ENCODE measurements around the gene HK2.
"Not testable (repeated sequence)": the region's sequence is repeated elsewhere in the genome, so short reads cannot be mapped to it uniquely, and the experiment has no call there.

Gene HK2

GRCh38 chr2:74855114-74855707 is 21.3 kb downstream of the HK2 start:
- H3K4me3 ChIP-seq (ENCODE audit: low read length); H3K9me3 ChIP-seq (ENCODE audit: control insufficient read depth, low read length); H3K36me3 ChIP-seq (ENCODE audit: control insufficient read depth, insufficient read depth, low read length); H3K27me3 ChIP-seq (ENCODE audit: control insufficient read depth, insufficient read depth, low read length); H3K9ac ChIP-seq (ENCODE audit: low read length): not testable (repeated sequence)
- peaks cover 50% of the 10 kb centered on the region for H3K4me1 ChIP-seq (ENCODE audit: control insufficient read depth, insufficient read depth, low read length)

GRCh38 chr2:74856004-74856578 is 22.2 kb downstream of the HK2 start:
- Histone ChIP-seq H3K4me3 (ENCODE audit: low read length) (no peak overlapping the region), H3K4me1 (ENCODE audit: control insufficient read depth, insufficient read depth, low read length) (peaks cover 45% of the 10 kb centered on the region), H3K9me3 (ENCODE audit: control insufficient read depth, low read length) (no peaks in the 10 kb centered on the region), H3K36me3 (ENCODE audit: control insufficient read depth, insufficient read depth, low read length) (no peaks in the 10 kb centered on the region), H3K9ac (ENCODE audit: low read length) (no peak overlapping the region), H3K27me3 (ENCODE audit: control insufficient read depth, insufficient read depth, low read length) (no peaks in the 10 kb centered on the region)

GRCh38 chr2:74856599-74856998 is 22.7 kb downstream of the HK2 start:
- Histone ChIP-seq H3K4me1 (ENCODE audit: control insufficient read depth, insufficient read depth, low read length) (peaks cover 41% of the 10 kb centered on the region), H3K27me3 (ENCODE audit: control insufficient read depth, insufficient read depth, low read length) (no peaks in the 10 kb centered on the region), H3K36me3 (ENCODE audit: control insufficient read depth, insufficient read depth, low read length) (no peaks in the 10 kb centered on the region), H3K9me3 (ENCODE audit: control insufficient read depth, low read length) (no peaks in the 10 kb centered on the region), H3K4me3 (ENCODE audit: low read length) (no peak overlapping the region), H3K9ac (ENCODE audit: low read length) (no peak overlapping the region)

GRCh38 chr2:74857215-74857614 is 23.3 kb downstream of the HK2 start:
- Histone ChIP-seq H3K4me3 (ENCODE audit: low read length) (no peak overlapping the region), H3K36me3 (ENCODE audit: control insufficient read depth, insufficient read depth, low read length) (no peaks in the 10 kb centered on the region), H3K9me3 (ENCODE audit: control insufficient read depth, low read length) (no peaks in the 10 kb centered on the region), H3K9ac (ENCODE audit: low read length) (no peak overlapping the region), H3K4me1 (ENCODE audit: control insufficient read depth, insufficient read depth, low read length) (peaks cover 44% of the 10 kb centered on the region), H3K27me3 (ENCODE audit: control insufficient read depth, insufficient read depth, low read length) (no peaks in the 10 kb centered on the region)

GRCh38 chr2:74857725-74858124 is 23.8 kb downstream of the HK2 start:
- Histone ChIP-seq H3K9ac (ENCODE audit: low read length) (no peak overlapping the region), H3K9me3 (ENCODE audit: control insufficient read depth, low read length) (no peaks in the 10 kb centered on the region), H3K27me3 (ENCODE audit: control insufficient read depth, insufficient read depth, low read length) (no peaks in the 10 kb centered on the region), H3K36me3 (ENCODE audit: control insufficient read depth, insufficient read depth, low read length) (no peaks in the 10 kb centered on the region), H3K4me1 (ENCODE audit: control insufficient read depth, insufficient read depth, low read length) (peaks cover 48% of the 10 kb centered on the region), H3K4me3 (ENCODE audit: low read length) (no peak overlapping the region)

- Histone ChIP-seq H3K36me3 (ENCODE audit: control insufficient read depth, insufficient read depth, low read length) (no peaks in the 10 kb centered on the region), H3K9ac (ENCODE audit: low read length) (no peak overlapping the region), H3K9me3 (ENCODE audit: control insufficient read depth, low read length) (no peaks in the 10 kb centered on the region), H3K4me3 (ENCODE audit: low read length) (no peak overlapping the region), H3K27me3 (ENCODE audit: control insufficient read depth, insufficient read depth, low read length) (no peaks in the 10 kb centered on the region), H3K4me1 (ENCODE audit: control insufficient read depth, insufficient read depth, low read length) (peaks cover 48% of the 10 kb centered on the region)
These were observed 24.4 kb downstream of the HK2 start for GRCh38 chr2:74858281-74858680.

- Histone ChIP-seq H3K9ac (ENCODE audit: low read length) (no peak overlapping the region), H3K4me3 (ENCODE audit: low read length) (no peak overlapping the region), H3K36me3 (ENCODE audit: control insufficient read depth, insufficient read depth, low read length) (no peaks in the 10 kb centered on the region), H3K9me3 (ENCODE audit: control insufficient read depth, low read length) (no peaks in the 10 kb centered on the region), H3K27me3 (ENCODE audit: control insufficient read depth, insufficient read depth, low read length) (no peaks in the 10 kb centered on the region), H3K4me1 (ENCODE audit: control insufficient read depth, insufficient read depth, low read length) (peaks cover 53% of the 10 kb centered on the region)
These were observed 26.2 kb downstream of the HK2 start for GRCh38 chr2:74860079-74860478.

- no peaks in the 10 kb centered on the region for H3K36me3 ChIP-seq (ENCODE audit: control insufficient read depth, insufficient read depth, low read length)
- no peaks in the 10 kb centered on the region for H3K9me3 ChIP-seq (ENCODE audit: control insufficient read depth, low read length)
- H3K27me3 ChIP-seq (ENCODE audit: control insufficient read depth, insufficient read depth, low read length): no peaks in the 10 kb centered on the region
- H3K9ac ChIP-seq (ENCODE audit: low read length): no peak overlapping the region
- H3K4me3 ChIP-seq (ENCODE audit: low read length): no peak overlapping the region
- peaks cover 53% of the 10 kb centered on the region for H3K4me1 ChIP-seq (ENCODE audit: control insufficient read depth, insufficient read depth, low read length)
These were observed 26.6 kb downstream of the HK2 start for GRCh38 chr2:74860521-74860920.

- no peaks in the 10 kb centered on the region for H3K36me3 ChIP-seq (ENCODE audit: control insufficient read depth, insufficient read depth, low read length)
- peaks cover 53% of the 10 kb centered on the region for H3K4me1 ChIP-seq (ENCODE audit: control insufficient read depth, insufficient read depth, low read length)
- no peaks in the 10 kb centered on the region for H3K9me3 ChIP-seq (ENCODE audit: control insufficient read depth, low read length)
- no peaks in the 10 kb centered on the region for H3K27me3 ChIP-seq (ENCODE audit: control insufficient read depth, insufficient read depth, low read length)
- H3K4me3 ChIP-seq (ENCODE audit: low read length): no peak overlapping the region
- no peak overlapping the region for H3K9ac ChIP-seq (ENCODE audit: low read length)
These were observed 27.6 kb downstream of the HK2 start for GRCh38 chr2:74861531-74861930.

GRCh38 chr2:74862020-74862964 is 28.4 kb downstream of the HK2 start:
- Histone ChIP-seq H3K36me3 (ENCODE audit: control insufficient read depth, insufficient read depth, low read length) (no peaks in the 10 kb centered on the region), H3K4me1 (ENCODE audit: control insufficient read depth, insufficient read depth, low read length) (peaks cover 54% of the 10 kb centered on the region), H3K4me3 (ENCODE audit: low read length) (no peak overlapping the region), H3K9me3 (ENCODE audit: control insufficient read depth, low read length) (no peaks in the 10 kb centered on the region), H3K9ac (ENCODE audit: low read length) (no peak overlapping the region), H3K27me3 (ENCODE audit: control insufficient read depth, insufficient read depth, low read length) (no peaks in the 10 kb centered on the region)

- no peaks in the 10 kb centered on the region for H3K27me3 ChIP-seq (ENCODE audit: control insufficient read depth, insufficient read depth, low read length)
- H3K9ac ChIP-seq (ENCODE audit: low read length): no peak overlapping the region
- H3K4me3 ChIP-seq (ENCODE audit: low read length): no peak overlapping the region
- no peaks in the 10 kb centered on the region for H3K9me3 ChIP-seq (ENCODE audit: control insufficient read depth, low read length)
- H3K36me3 ChIP-seq (ENCODE audit: control insufficient read depth, insufficient read depth, low read length): no peaks in the 10 kb centered on the region
- H3K4me1 ChIP-seq (ENCODE audit: control insufficient read depth, insufficient read depth, low read length): peaks cover 70% of the 10 kb centered on the region
These were observed 29.9 kb downstream of the HK2 start for GRCh38 chr2:74863802-74864248.

All from mucosa of stomach (tissue), 1 donor.